Fibroblast of villous mesenchyme (primary cell): ENCODE data around the gene SPX. TPM values are rescaled to one million over a fixed set of nuclear protein-coding genes. Genes with fewer than 3 reads are reported as not detected.

Experiments
- DNase-seq: peaks from one replicate; pipeline ENCODE4 v3.0.0-alpha.2; 2010; ENCODE audit warnings: low read depth
- H3K4me3 ChIP-seq: 2 replicates; pipeline ENCODE4 v1.5.1; 2011; ENCODE audit warnings: low read depth, mild to moderate bottlenecking, low read length
- CTCF ChIP-seq: IDR thresholded peaks from 2 replicates; pipeline ENCODE4 v1.5.1; 2012; ENCODE audit warnings: low read depth, mild to moderate bottlenecking, low read length; ENCODE audit not compliant: insufficient read depth
- total RNA-seq: library from RNA; depleted of rRNA; stranded (reverse); fragments of >200 nt; gene quantifications from 2 replicates; pipeline ENCODE4 v1.2.3, GENCODE V29; 2012

Gene SPX, protein sequence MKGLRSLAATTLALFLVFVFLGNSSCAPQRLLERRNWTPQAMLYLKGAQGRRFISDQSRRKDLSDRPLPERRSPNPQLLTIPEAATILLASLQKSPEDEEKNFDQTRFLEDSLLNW
- total RNA-seq = under 0.01 and 0.86 TPM in 2 replicates

DNA sequence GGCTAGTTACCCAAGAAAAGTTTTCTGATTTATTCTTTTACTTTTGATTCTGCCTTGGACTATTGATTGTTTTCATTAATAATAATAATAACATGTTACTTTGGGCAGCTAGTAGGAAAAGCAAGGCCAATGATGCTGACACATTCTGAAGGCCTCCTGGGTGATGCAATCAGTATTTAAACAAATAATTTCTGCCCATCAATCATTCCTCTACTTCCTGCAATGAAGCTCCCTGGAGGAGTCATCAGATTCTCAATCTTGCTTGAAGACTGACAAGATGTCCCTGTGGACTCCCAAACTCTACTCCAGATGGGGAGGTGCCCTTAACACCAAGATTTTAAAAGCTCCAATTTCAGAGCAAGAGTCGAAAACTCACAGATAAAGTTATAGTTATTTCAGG, at the start of gene SPX:
TSS of gene SPX (plus strand) at position 244 of the 400 bp plus-strand sequence. CDS start 177 bp downstream, outside the sequence.
- no peak for TF ChIP-seq CTCF
- H3K4me3 ChIP-seq = peak within 1 kb of the TSS; percentile 65
- peak; percentile 7 for DNase-seq

DNA sequence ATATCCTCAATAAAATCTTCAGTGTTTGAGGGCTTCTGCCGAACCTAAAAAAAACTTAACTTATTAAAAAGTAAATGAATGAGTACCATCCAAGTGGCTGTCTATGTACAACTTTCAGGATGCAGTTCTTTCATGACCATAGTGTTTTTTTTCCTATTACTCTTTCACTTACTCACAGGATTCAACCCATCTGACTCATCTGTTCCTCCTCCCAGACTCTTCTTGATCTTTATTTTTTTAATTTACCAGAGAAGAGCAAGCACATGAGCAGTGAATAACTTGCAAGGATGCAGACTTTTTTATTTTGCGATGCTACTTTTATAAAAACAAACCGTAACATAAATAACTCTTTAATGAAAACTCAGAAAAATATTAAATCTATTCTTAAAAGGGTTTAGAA, 49.1 kb upstream of the SPX start:
- no peak overlapping the region for H3K4me3 ChIP-seq
- peak; percentile 13 for DNase-seq
- TF ChIP-seq CTCF = no peak

GRCh38 chr12:21478756-21479455, 47.2 kb upstream of the SPX start:
- no peak for TF ChIP-seq CTCF
- no peak overlapping the region for H3K4me3 ChIP-seq
- DNase-seq = no peak

DNA sequence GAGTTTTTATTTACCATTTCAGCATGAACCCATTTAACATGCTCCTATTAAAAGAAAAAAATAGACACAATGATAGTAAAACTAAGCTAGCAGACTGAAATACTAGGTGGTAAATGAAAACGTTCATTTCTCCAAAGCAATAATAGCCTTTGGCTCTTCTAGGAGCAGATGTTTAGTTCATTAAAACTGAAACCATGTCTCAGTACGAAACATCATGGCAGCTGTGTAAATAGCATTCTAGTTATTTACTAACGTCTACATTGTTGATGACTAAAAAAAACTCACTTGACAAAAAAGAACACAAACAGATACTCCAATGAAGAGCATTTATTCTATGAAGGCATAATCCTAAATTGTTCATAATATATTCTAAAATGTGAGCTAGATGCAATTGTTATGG, 42.6 kb upstream of the SPX start:
- H3K4me3 ChIP-seq = no peak overlapping the region
- no peak for DNase-seq
- TF ChIP-seq CTCF = no peak

DNA sequence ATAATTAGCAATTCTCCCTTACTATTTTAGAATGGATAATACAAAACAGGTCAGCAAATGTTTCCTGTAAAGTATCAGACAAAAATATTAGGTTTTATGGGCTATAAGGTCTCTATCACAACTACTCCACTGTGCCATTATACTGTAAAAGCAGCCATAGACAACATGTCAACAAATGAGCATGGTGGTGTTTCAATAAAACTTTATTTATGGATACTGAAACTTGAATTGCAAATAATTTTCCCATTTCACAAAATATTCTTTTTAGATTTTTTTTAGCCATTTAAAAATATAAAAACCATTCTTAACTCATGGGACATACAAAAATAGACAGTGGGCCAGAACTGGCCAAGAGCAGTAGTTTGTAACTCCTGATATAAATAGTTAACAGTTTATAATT, 40.1 kb upstream of the SPX start:
- no peak overlapping the region for H3K4me3 ChIP-seq
- no peak for DNase-seq
- TF ChIP-seq CTCF = no peak

GRCh38 chr12:21499765-21500164, 26.3 kb upstream of the SPX start:
- no peak for TF ChIP-seq CTCF
- peak overlapping the region; percentile 4 for H3K4me3 ChIP-seq
- DNase-seq = no peak
